H9 (cell line): Measurements from ENCODE around the gene SOCS4. TPM values are rescaled to one million over a fixed set of nuclear protein-coding genes. Genes with fewer than 3 reads are reported as not detected.

Source experiments
- DNase-seq: peaks from one replicate; pipeline ENCODE4 v3.0.0-alpha.2; 2017
- H2AFZ ChIP-seq: one replicate; pipeline ENCODE4 v1.6.1; 2013; ENCODE audit warnings: mild to moderate bottlenecking, low read length, control low read depth, moderate library complexity
- H2AK5ac ChIP-seq: 2 replicates; pipeline ENCODE4 v1.6.1; 2013; ENCODE audit warnings: low read length, control low read depth, mixed read lengths; ENCODE audit not compliant: insufficient read length
- H2BK120ac ChIP-seq: one replicate; pipeline ENCODE4 v1.6.1; 2013; ENCODE audit warnings: low read depth, mild to moderate bottlenecking, low read length, control low read depth, inconsistent platforms; ENCODE audit not compliant: poor library complexity, severe bottlenecking
- H2BK12ac ChIP-seq: 2 replicates; pipeline ENCODE4 v1.6.1; 2013; ENCODE audit warnings: low read length, control low read depth, mixed read lengths, low read depth; ENCODE audit not compliant: insufficient read length
- H2BK15ac ChIP-seq: 2 replicates; pipeline ENCODE4 v1.6.1; 2013; ENCODE audit warnings: low read depth, low read length, control low read depth
- H2BK20ac ChIP-seq: one replicate; pipeline ENCODE4 v1.6.1; 2013; ENCODE audit warnings: low read depth, mild to moderate bottlenecking, low read length, control low read depth, inconsistent platforms; ENCODE audit not compliant: poor library complexity, severe bottlenecking
- H2BK5ac ChIP-seq: 2 replicates; pipeline ENCODE4 v1.6.1; 2013; ENCODE audit warnings: low read length, control low read depth, mixed read lengths; ENCODE audit not compliant: insufficient read length
- H3K14ac ChIP-seq: 2 replicates; pipeline ENCODE4 v1.6.1; 2013; ENCODE audit warnings: low read length, control low read depth; ENCODE audit not compliant: insufficient read depth
- H3K18ac ChIP-seq: 2 replicates; pipeline ENCODE4 v1.6.1; 2013; ENCODE audit warnings: low read depth, mild to moderate bottlenecking, mixed read lengths, low read length, control low read depth; ENCODE audit not compliant: insufficient read length
- H3K23ac ChIP-seq: 2 replicates; pipeline ENCODE4 v1.6.1; 2013; ENCODE audit warnings: low read length, control low read depth, mixed read lengths, low read depth; ENCODE audit not compliant: insufficient read length
- H3K23me2 ChIP-seq: 2 replicates; pipeline ENCODE4 v1.6.1; 2013; ENCODE audit warnings: low read depth, mild to moderate bottlenecking, mixed read lengths, low read length, control low read depth; ENCODE audit not compliant: insufficient read length, poor library complexity, severe bottlenecking
- H3K27ac ChIP-seq: 2 replicates; pipeline ENCODE4 v1.5.1; 2013; ENCODE audit warnings: low read length, control low read depth, mixed read lengths, low read depth; ENCODE audit not compliant: insufficient read length
- H3K27me3 ChIP-seq: 2 replicates; pipeline ENCODE4 v1.6.1; 2013; ENCODE audit warnings: low read length, control low read depth, inconsistent platforms; ENCODE audit not compliant: insufficient read depth
- H3K4ac ChIP-seq: 2 replicates; pipeline ENCODE4 v1.6.1; 2013; ENCODE audit warnings: low read depth, mild to moderate bottlenecking, control low read depth, inconsistent platforms, low read length, moderate library complexity
- H3K4me1 ChIP-seq: 2 replicates; pipeline ENCODE4 v1.6.1; 2013; ENCODE audit warnings: low read length, control low read depth, inconsistent platforms; ENCODE audit not compliant: insufficient read depth
- H3K4me2 ChIP-seq: 2 replicates; pipeline ENCODE4 v1.6.1; 2013; ENCODE audit warnings: low read length, control low read depth, mixed read lengths; ENCODE audit not compliant: insufficient read length, insufficient read depth
- H3K56ac ChIP-seq: 2 replicates; pipeline ENCODE4 v1.6.1; 2013; ENCODE audit warnings: low read depth, mild to moderate bottlenecking, mixed read lengths, low read length, control low read depth; ENCODE audit not compliant: insufficient read length
- H3K79me1 ChIP-seq: 2 replicates; pipeline ENCODE4 v1.6.1; 2013; ENCODE audit warnings: low read depth, mild to moderate bottlenecking, moderate library complexity, low read length, control low read depth, inconsistent platforms; ENCODE audit not compliant: insufficient read depth, poor library complexity, severe bottlenecking
- H3K79me2 ChIP-seq: 2 replicates; pipeline ENCODE4 v1.6.1; 2013; ENCODE audit warnings: low read length, control low read depth, inconsistent platforms; ENCODE audit not compliant: insufficient read depth
- H3K9ac ChIP-seq: 2 replicates; pipeline ENCODE4 v1.6.1; 2013; ENCODE audit warnings: low read length, control low read depth, mixed read lengths; ENCODE audit not compliant: insufficient read length; ENCODE audit errors: extremely low read depth
- H3K9me3 ChIP-seq: one replicate; pipeline ENCODE4 v1.6.1; 2013; ENCODE audit warnings: low read depth, low read length, inconsistent platforms; ENCODE audit not compliant: control insufficient read depth
- H3T11ph ChIP-seq: one replicate; pipeline ENCODE4 v1.6.1; 2013; ENCODE audit warnings: mild to moderate bottlenecking, low read length, control low read depth, inconsistent platforms
- H4K20me1 ChIP-seq: one replicate; pipeline ENCODE4 v1.6.1; 2013; ENCODE audit not compliant: control insufficient read depth, insufficient read length, insufficient read depth
- H4K5ac ChIP-seq: 2 replicates; pipeline ENCODE4 v1.6.1; 2013; ENCODE audit warnings: low read depth, mild to moderate bottlenecking, mixed read lengths, low read length, control low read depth; ENCODE audit not compliant: insufficient read length
- H4K8ac ChIP-seq: replicated peaks from 2 replicates; pipeline ENCODE4 v1.6.1; 2013; ENCODE audit warnings: low read length, control low read depth, mixed read lengths, low read depth; ENCODE audit not compliant: insufficient read length
- H4K91ac ChIP-seq: 2 replicates; pipeline ENCODE4 v1.6.1; 2013; ENCODE audit warnings: low read depth, mild to moderate bottlenecking, moderate library complexity, mixed read lengths, low read length, control low read depth; ENCODE audit not compliant: insufficient read length
- H3K27ac Mint-ChIP-seq, 3 experiments: 2 replicates in 2 of 3; 3 replicates in 1 of 3; pipeline ENCODE4 v1.8.0; 2020 to 2021; ENCODE audit warnings: mixed read lengths in 3 of 3, mild to moderate bottlenecking in 1 of 3, moderate library complexity in 1 of 3
- H3K27me3 Mint-ChIP-seq: 2 replicates; pipeline ENCODE4 v1.8.0; 2021; ENCODE audit warnings: low read depth, mild to moderate bottlenecking, moderate library complexity, mixed read lengths
- H3K36me3 Mint-ChIP-seq, 3 experiments: 2 replicates in 2 of 3; 3 replicates in 1 of 3; pipeline ENCODE4 v1.8.0; 2020 to 2021; ENCODE audit warnings: low read depth in 3 of 3, mixed read lengths in 3 of 3; ENCODE audit not compliant: insufficient read depth in 1 of 3
- H3K4me1 Mint-ChIP-seq, 2 experiments: 2 replicates each; pipeline ENCODE4 v1.8.0; 2020; ENCODE audit warnings: mixed read lengths in 2 of 2
- H3K4me3 Mint-ChIP-seq, 2 experiments: 2 replicates in 1 of 2; 3 replicates in 1 of 2; pipeline ENCODE4 v1.8.0; 2020 to 2021; ENCODE audit warnings: mild to moderate bottlenecking in 2 of 2, mixed read lengths in 2 of 2, moderate library complexity in 1 of 2
- H3K9me3 Mint-ChIP-seq, 2 experiments: 2 replicates in 1 of 2; 3 replicates in 1 of 2; pipeline ENCODE4 v1.8.0; 2020; ENCODE audit warnings: mild to moderate bottlenecking in 2 of 2, mixed read lengths in 2 of 2, moderate library complexity in 1 of 2
- CTCF ChIP-seq: fragments of 200-600 bp; sonication (generic); conservative IDR thresholded peaks from 3 replicates; pipeline ENCODE4 v1.8.0; 2021; ENCODE audit warnings: antibody characterized with exemption, mild to moderate bottlenecking
- WGBS: extraction: QIAGEN DNeasy Blood & Tissue Kit; methylation state at CpG from one replicate; pipeline ENCODE4 v1.1.7; 2013; ENCODE audit warnings: missing lambda C conversion rate, low lambda C conversion rate, mixed read lengths; ENCODE audit not compliant: insufficient read length; ENCODE audit errors: extremely low coverage; 5-methylcytosine and 5-hydroxymethylcytosine counted together
- total RNA-seq: library from RNA; stranded (reverse); gene quantifications from 2 replicates; pipeline ENCODE4 v1.2.1, GENCODE V29; 2021

SOCS4 gene
- total RNA-seq, 1 experiment from 2014 or later = 38.5 TPM

- peaks cover 24 to 76% (median 69%) of the 10 kb centered on the region in 3 experiments; a peak in 6 of 7 replicates for H3K36me3 Mint-ChIP-seq
- no peak overlapping the region for H2BK120ac ChIP-seq
- H3K23ac ChIP-seq = no peak overlapping the region
- H4K5ac ChIP-seq = no peak overlapping the region
- H3K4ac ChIP-seq = no peak overlapping the region
- no peak for TF ChIP-seq CTCF
- no peak overlapping the region for H3K14ac ChIP-seq
- no peaks in the 10 kb centered on the region for H3K79me1 ChIP-seq
- H3K79me2 ChIP-seq = no peaks in the 10 kb centered on the region
- no peak overlapping the region for H4K8ac ChIP-seq
- no peak overlapping the region for H2BK15ac ChIP-seq
- H3K9ac ChIP-seq = no peak overlapping the region
- no peak overlapping the region for H2BK12ac ChIP-seq
- no peak overlapping the region for H3K27ac ChIP-seq
- H3K4me3 Mint-ChIP-seq = no peak overlapping the region
- no peak overlapping the region for H2BK20ac ChIP-seq
- no peaks in the 10 kb centered on the region for H3K9me3 ChIP-seq
- no peaks in the 10 kb centered on the region for H3K9me3 Mint-ChIP-seq
- no peaks in the 10 kb centered on the region for H3K27me3 ChIP-seq
- no peak overlapping the region for H2AFZ ChIP-seq
- H3K23me2 ChIP-seq = no peaks in the 10 kb centered on the region
- H3K4me1 ChIP-seq = no peaks in the 10 kb centered on the region
- DNase-seq = no peak
- no peak overlapping the region for H2BK5ac ChIP-seq
- no peak overlapping the region for H4K91ac ChIP-seq
- no peaks in the 10 kb centered on the region for H3K4me1 Mint-ChIP-seq
- H3K27me3 Mint-ChIP-seq = no peaks in the 10 kb centered on the region
- H3K27ac Mint-ChIP-seq = no peak overlapping the region
- no CpG with 5 or more reads among the region's 3 CpGs for WGBS
- H3K56ac ChIP-seq = no peak overlapping the region
- no peaks in the 10 kb centered on the region for H4K20me1 ChIP-seq
- no peak overlapping the region for H3K18ac ChIP-seq
- H3K4me2 ChIP-seq = no peak overlapping the region
- no peak overlapping the region for H2AK5ac ChIP-seq
- no peak overlapping the region for H3T11ph ChIP-seq
These were observed 26.7 kb upstream of the SOCS4 start for GRCh38 chr14:55000381-55000780.
